PC-3 (cell line): Measurements from ENCODE around the gene CAPN7. TPM values are rescaled to one million over a fixed set of nuclear protein-coding genes. Genes with fewer than 3 reads are reported as not detected.

Experiments
- ATAC-seq: fragments of 200-7000 bp; cut with Tn5 transposase; 2 replicates; pipeline ENCODE4 v1.9.1; 2020; ENCODE audit warnings: mild to moderate bottlenecking, moderate library complexity
- BruUV-seq: library from RNA; stranded (reverse); fragments of 400-500 nt; replicated peaks from 2 replicates; lab custom pipeline; 2021; lab: Mats Ljungman, UMichigan
- CTCF ChIA-PET: fragments of 300-600 bp; sonication (Branson Sonifier 250); formaldehyde crosslinking; loops from one replicate; lab custom pipeline; 2022; ENCODE audit warnings: antibody characterized with exemption; lab: Charles Lee
- POLR2A ChIA-PET: fragments of 300-600 bp; sonication (Branson Sonifier 250); formaldehyde crosslinking; loops from one replicate; lab custom pipeline; 2022; ENCODE audit warnings: antibody characterized with exemption; ENCODE audit not compliant: unreplicated experiment; lab: Charles Lee
- DNase-seq: peaks from one replicate; pipeline ENCODE4 v3.0.0-alpha.2; 2015
- H2AFZ ChIP-seq: fragments of 300-600 bp; sonication (generic); 2 replicates; pipeline ENCODE4 v1.6.0; 2016; ENCODE audit warnings: antibody characterized with exemption, low read length
- H3F3A ChIP-seq: fragments of 300-600 bp; sonication (generic); one replicate; pipeline ENCODE4 v1.6.0; 2017; ENCODE audit warnings: antibody characterized with exemption, low read length, control low read depth, mild to moderate bottlenecking; ENCODE audit not compliant: unreplicated experiment
- H3K27ac ChIP-seq: fragments of 300-600 bp; sonication (generic); 2 replicates; pipeline ENCODE4 v1.5.1; 2016; ENCODE audit warnings: mild to moderate bottlenecking, low read length
- H3K27me3 ChIP-seq: fragments of 300-600 bp; sonication (generic); 2 replicates; pipeline ENCODE4 v1.6.1; 2016; ENCODE audit warnings: low read length, mixed read lengths
- H3K36me3 ChIP-seq: fragments of 300-600 bp; sonication (generic); 2 replicates; pipeline ENCODE4 v1.6.1; 2016; ENCODE audit warnings: low read depth, mixed run types, low read length, mixed read lengths
- H3K4me1 ChIP-seq: fragments of 300-600 bp; sonication (generic); 2 replicates; pipeline ENCODE4 v1.5.1; 2016; ENCODE audit warnings: low read length; ENCODE audit not compliant: insufficient read depth
- H3K4me2 ChIP-seq: fragments of 300-600 bp; sonication (generic); 2 replicates; pipeline ENCODE4 v1.6.0; 2016; ENCODE audit warnings: low read length
- H3K4me3 ChIP-seq: fragments of 300-600 bp; sonication (generic); 2 replicates; pipeline ENCODE4 v1.5.1; 2016; ENCODE audit warnings: mild to moderate bottlenecking, low read length, mixed read lengths
- H3K79me2 ChIP-seq: fragments of 300-600 bp; sonication (generic); 2 replicates; pipeline ENCODE4 v1.6.1; 2017; ENCODE audit warnings: low read length, mixed read lengths
- H3K9ac ChIP-seq: fragments of 300-600 bp; sonication (generic); 2 replicates; pipeline ENCODE4 v1.6.0; 2016; ENCODE audit warnings: mild to moderate bottlenecking, low read length
- H3K9me2 ChIP-seq: fragments of 300-600 bp; sonication (generic); replicated peaks from 2 replicates; pipeline ENCODE4 v1.6.1; 2016; ENCODE audit warnings: mixed run types, low read length, mixed read lengths
- H3K9me3 ChIP-seq: fragments of 300-600 bp; sonication (generic); 2 replicates; pipeline ENCODE4 v1.6.1; 2016; ENCODE audit warnings: low read length, mixed read lengths
- H4K20me1 ChIP-seq: fragments of 300-600 bp; sonication (generic); 2 replicates; pipeline ENCODE4 v1.6.1; 2016; ENCODE audit warnings: low read length, mixed read lengths
- CTCF ChIP-seq: fragments of 300-600 bp; sonication (generic); conservative IDR thresholded peaks from 2 replicates; pipeline ENCODE4 v1.5.1; 2017; ENCODE audit warnings: antibody characterized with exemption, low read depth, mild to moderate bottlenecking, low read length
- EZH2 ChIP-seq: fragments of 300-600 bp; sonication (generic); IDR thresholded peaks from one replicate; pipeline ENCODE4 v1.6.1; 2017; ENCODE audit warnings: antibody characterized with exemption, mild to moderate bottlenecking, low read length; ENCODE audit not compliant: unreplicated experiment
- EZH2phosphoT487 ChIP-seq: fragments of 300-600 bp; sonication (generic); IDR thresholded peaks from 2 replicates; pipeline ENCODE4 v1.6.1; 2018; ENCODE audit warnings: mild to moderate bottlenecking, antibody characterized with exemption, low read length, borderline replicate concordance
- intact Hi-C: fragments of 100-400 bp; cut with micrococcal nuclease; formaldehyde crosslinking; loops from 2 replicates; pipeline ENCODE4 v1.9.0; 2023
- total RNA-seq: library from RNA; depleted of rRNA; stranded (reverse); fragments of >200 nt; gene quantifications from 2 replicates; pipeline ENCODE4 v1.2.3, GENCODE V29; 2014

CAPN7 gene
- total RNA-seq, 1 experiment from 2014 or later, result 32.7 TPM

- DNase-seq (no peak), ATAC-seq (no peak)
- H2AFZ ChIP-seq, result no peak overlapping the region
- no peaks in the 10 kb centered on the region for H3K9me2 ChIP-seq
- H3K4me1 ChIP-seq, result 0 out of 2 replicates have a peak, but pooled peaks cover 5% of the 10 kb centered on the region
- no peak overlapping the region for H3K4me2 ChIP-seq
- H3K27me3 ChIP-seq, result no peaks in the 10 kb centered on the region
- H3K36me3 ChIP-seq, result peaks cover 58% of the 10 kb centered on the region
- TF ChIP-seq CTCF, result no peak
- TF ChIP-seq EZH2phosphoT487, result no peak
- TF ChIP-seq EZH2, result no peak
- intact Hi-C loops, result no loop called here
- CTCF ChIA-PET, result no interaction called here
- no TSS peak for BruUV-seq
- no peak overlapping the region for H3K4me3 ChIP-seq
- H3K9me3 ChIP-seq, result no peaks in the 10 kb centered on the region
- no peak overlapping the region for H3K9ac ChIP-seq
- H3K79me2 ChIP-seq, result no peaks in the 10 kb centered on the region
- H3F3A ChIP-seq, result no peaks in the 10 kb centered on the region
- POLR2A ChIA-PET, result interaction anchor here (0.6 kb wide), 1 partner anchor 16 kb away, joined by 10 read pairs; the partner anchor contains the start of gene CAPN7
- H3K27ac ChIP-seq, result no peak overlapping the region
- no peaks in the 10 kb centered on the region for H4K20me1 ChIP-seq
Observed at GRCh38 chr3:15221574-15222217, 15.7 kb downstream of the CAPN7 start.

- BruUV-seq, result no TSS peak
- POLR2A ChIA-PET, result no interaction called here
- Histone ChIP-seq H3K4me1 (0 out of 2 replicates have a peak, but pooled peaks cover 5% of the 10 kb centered on the region), H3K27ac (no peak overlapping the region), H3K9ac (no peak overlapping the region), H4K20me1 (no peaks in the 10 kb centered on the region), H3K36me3 (peaks cover 54% of the 10 kb centered on the region), H2AFZ (no peak overlapping the region), H3K4me2 (no peak overlapping the region), H3F3A (no peaks in the 10 kb centered on the region), H3K27me3 (no peaks in the 10 kb centered on the region), H3K4me3 (no peak overlapping the region), H3K79me2 (no peaks in the 10 kb centered on the region), H3K9me3 (no peaks in the 10 kb centered on the region), H3K9me2 (no peaks in the 10 kb centered on the region)
- ATAC-seq (peak; percentile 96), DNase-seq (peak; percentile 44)
- CTCF ChIA-PET, result no interaction called here
- no peak for TF ChIP-seq EZH2
- no peak for TF ChIP-seq CTCF
- no peak for TF ChIP-seq EZH2phosphoT487
- intact Hi-C loops, result no loop called here
Observed at GRCh38 chr3:15223685-15224572, 17.9 kb downstream of the CAPN7 start.
